Measurements from ENCODE around the gene PTPRM.

PTPRM gene

GRCh38 chr18:8151181-8151580 is 584.1 kb downstream of the PTPRM start:
- no peak overlapping the region for H3K4me3 ChIP-seq (ENCODE audit: insufficient read depth in 1 of 2, low read depth in 1 of 2, low read length in 2 of 2)
- H2BK15ac ChIP-seq (ENCODE audit: low read depth, poor library complexity, severe bottlenecking), result no peak overlapping the region
- H3K14ac ChIP-seq (ENCODE audit: low read length in 2 of 2), result no peak overlapping the region
- H2BK12ac ChIP-seq (ENCODE audit: low read length in 2 of 2), result no peak overlapping the region
- H2BK120ac ChIP-seq (ENCODE audit: low read depth, low read length), result no peak overlapping the region
- H3K27me3 ChIP-seq (ENCODE audit: control insufficient read depth in 1 of 2, insufficient read depth in 1 of 2, low read length in 2 of 2), result no peaks in the 10 kb centered on the region
- H3K36me3 ChIP-seq (ENCODE audit: control insufficient read depth in 1 of 2, insufficient read depth in 2 of 2, low read depth in 1 of 2, low read length in 2 of 2), result peaks cover 0 to 10% of the 10 kb centered on the region in 2 experiments
- H3K4ac ChIP-seq (ENCODE audit: low read depth in 1 of 2, low read length in 2 of 2), result no peak overlapping the region
- no peak overlapping the region for H2AK5ac ChIP-seq (ENCODE audit: low read length, severe bottlenecking)
- peak overlapping the region; percentile 21 to 40 for H3K18ac ChIP-seq (ENCODE audit: low read depth in 1 of 2, low read length in 2 of 2)
- no peak overlapping the region for H3K27ac ChIP-seq (ENCODE audit: low read length, poor library complexity, severe bottlenecking)
- H3K79me1 ChIP-seq (replicated peaks; ENCODE audit: low read length, poor library complexity, severe bottlenecking), result peaks cover 10% of the 10 kb centered on the region
- H2AFZ ChIP-seq (ENCODE audit: low read depth, low read length), result no peak overlapping the region
- no peak overlapping the region for H4K8ac ChIP-seq (ENCODE audit: low read length)
- H2BK5ac ChIP-seq (ENCODE audit: low read depth, low read length, poor library complexity, severe bottlenecking), result no peak overlapping the region
- peaks cover 9% of the 10 kb centered on the region for H3K4me1 ChIP-seq (ENCODE audit: control insufficient read depth, insufficient read depth, low read depth, low read length)
- DNase-seq, result peak; percentile 34
- H3K9ac ChIP-seq (ENCODE audit: low read length), result no peak overlapping the region
- no peak overlapping the region for H4K91ac ChIP-seq (ENCODE audit: low read length)
- H3K9me3 ChIP-seq (ENCODE audit: control insufficient read depth, low read length), result peaks cover 1% of the 10 kb centered on the region
- H3K4me2 ChIP-seq (ENCODE audit: low read length, poor library complexity, severe bottlenecking), result no peak overlapping the region
- 98% methylated on average over 3 of the region's 6 CpGs for WGBS
- H3K23ac ChIP-seq (ENCODE audit: low read length in 2 of 2), result no peak overlapping the region

DNA sequence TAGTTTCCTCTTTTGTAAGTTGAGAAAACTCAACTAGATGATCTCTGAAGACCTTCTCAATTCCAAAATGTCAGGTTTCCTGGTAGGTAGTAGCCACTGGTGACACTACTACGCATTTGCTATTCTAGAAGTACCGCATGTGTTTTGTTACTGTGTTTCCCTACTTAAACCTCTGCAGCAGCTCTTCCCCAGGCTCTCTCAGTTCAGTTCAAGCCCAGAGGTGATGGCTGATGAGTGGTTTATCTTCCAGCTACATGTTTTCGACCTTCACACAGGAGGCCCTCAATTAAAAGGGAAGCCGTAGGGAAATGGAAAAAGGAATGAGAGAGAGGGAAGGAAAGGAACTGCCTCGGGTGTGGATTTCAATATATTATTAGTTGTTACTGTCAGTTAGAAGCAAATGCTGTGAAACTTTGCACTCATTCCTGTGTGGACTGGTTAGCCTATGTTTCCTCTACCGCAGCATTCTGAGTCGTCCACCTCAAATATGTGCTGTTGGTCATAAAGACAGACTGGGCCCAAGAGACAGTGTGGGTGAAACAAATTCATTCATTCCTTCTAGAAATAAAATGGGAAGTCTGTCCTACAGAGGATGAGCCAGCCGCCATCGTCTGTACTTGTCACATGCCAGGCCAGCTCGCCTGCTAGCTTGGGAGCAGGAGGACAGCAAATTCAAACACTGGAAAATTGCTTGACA is 586.9 kb downstream of the PTPRM start:
- Histone ChIP-seq H3K9ac (ENCODE audit: low read length) (no peak overlapping the region), H3K4ac (ENCODE audit: low read depth in 1 of 2, low read length in 2 of 2) (no peak overlapping the region), H2AK5ac (ENCODE audit: low read length, severe bottlenecking) (peak overlapping the region; percentile 63), H2BK15ac (ENCODE audit: low read depth, poor library complexity, severe bottlenecking) (no peak overlapping the region), H3K36me3 (ENCODE audit: control insufficient read depth in 1 of 2, insufficient read depth in 2 of 2, low read depth in 1 of 2, low read length in 2 of 2) (peaks cover 11 to 18% of the 10 kb centered on the region in 2 experiments), H2BK5ac (ENCODE audit: low read depth, low read length, poor library complexity, severe bottlenecking) (no peak overlapping the region), H3K4me1 (ENCODE audit: control insufficient read depth, insufficient read depth, low read depth, low read length) (peaks cover 9% of the 10 kb centered on the region), H4K8ac (ENCODE audit: low read length) (no peak overlapping the region), H3K27me3 (ENCODE audit: control insufficient read depth in 1 of 2, insufficient read depth in 1 of 2, low read length in 2 of 2) (no peaks in the 10 kb centered on the region), H3K9me3 (ENCODE audit: control insufficient read depth, low read length) (no peaks in the 10 kb centered on the region), H4K91ac (ENCODE audit: low read length) (no peak overlapping the region), H2BK12ac (ENCODE audit: low read length in 2 of 2) (no peak overlapping the region), H3K27ac (ENCODE audit: low read length, poor library complexity, severe bottlenecking) (peak overlapping the region; percentile 49), H3K14ac (ENCODE audit: low read length in 2 of 2) (no peak overlapping the region), H3K23ac (ENCODE audit: low read length in 2 of 2) (no peak overlapping the region), H3K4me2 (ENCODE audit: low read length, poor library complexity, severe bottlenecking) (no peak overlapping the region), H3K18ac (ENCODE audit: low read depth in 1 of 2, low read length in 2 of 2) (no peak overlapping the region), H2AFZ (ENCODE audit: low read depth, low read length) (no peak overlapping the region), H3K4me3 (ENCODE audit: insufficient read depth in 1 of 2, low read depth in 1 of 2, low read length in 2 of 2) (no peak overlapping the region), H3K79me1 (replicated peaks; ENCODE audit: low read length, poor library complexity, severe bottlenecking) (peaks cover 12% of the 10 kb centered on the region), H2BK120ac (ENCODE audit: low read depth, low read length) (no peak overlapping the region)
- peak; percentile 61 for DNase-seq
- WGBS, result 86% methylated on average over 9 of the region's 10 CpGs

GRCh38 chr18:8162802-8163201 is 595.7 kb downstream of the PTPRM start:
- Histone ChIP-seq H3K27me3 (ENCODE audit: control insufficient read depth in 1 of 2, insufficient read depth in 1 of 2, low read length in 2 of 2) (no peaks in the 10 kb centered on the region), H3K79me1 (replicated peaks; ENCODE audit: low read length, poor library complexity, severe bottlenecking) (peaks cover 17% of the 10 kb centered on the region), H2BK5ac (ENCODE audit: low read depth, low read length, poor library complexity, severe bottlenecking) (no peak overlapping the region), H3K18ac (ENCODE audit: low read depth in 1 of 2, low read length in 2 of 2) (no peak overlapping the region), H2BK120ac (ENCODE audit: low read depth, low read length) (no peak overlapping the region), H2AFZ (ENCODE audit: low read depth, low read length) (no peak overlapping the region), H3K4ac (ENCODE audit: low read depth in 1 of 2, low read length in 2 of 2) (no peak overlapping the region), H2BK12ac (ENCODE audit: low read length in 2 of 2) (no peak overlapping the region), H3K4me3 (ENCODE audit: insufficient read depth in 1 of 2, low read depth in 1 of 2, low read length in 2 of 2) (no peak overlapping the region), H3K9ac (ENCODE audit: low read length) (no peak overlapping the region), H3K14ac (ENCODE audit: low read length in 2 of 2) (no peak overlapping the region), H3K36me3 (ENCODE audit: control insufficient read depth in 1 of 2, insufficient read depth in 2 of 2, low read depth in 1 of 2, low read length in 2 of 2) (peaks cover 8 to 14% of the 10 kb centered on the region in 2 experiments), H3K4me1 (ENCODE audit: control insufficient read depth, insufficient read depth, low read depth, low read length) (peaks cover 11% of the 10 kb centered on the region), H4K91ac (ENCODE audit: low read length) (no peak overlapping the region), H2AK5ac (ENCODE audit: low read length, severe bottlenecking) (no peak overlapping the region), H3K9me3 (ENCODE audit: control insufficient read depth, low read length) (no peaks in the 10 kb centered on the region), H3K4me2 (ENCODE audit: low read length, poor library complexity, severe bottlenecking) (no peak overlapping the region), H4K8ac (ENCODE audit: low read length) (no peak overlapping the region), H2BK15ac (ENCODE audit: low read depth, poor library complexity, severe bottlenecking) (no peak overlapping the region), H3K23ac (ENCODE audit: low read length in 2 of 2) (no peak overlapping the region), H3K27ac (ENCODE audit: low read length, poor library complexity, severe bottlenecking) (no peak overlapping the region)
- WGBS, result 82% methylated on average over 5 of the region's 5 CpGs
- DNase-seq, result no peak

- Histone ChIP-seq H3K23ac (ENCODE audit: low read length in 2 of 2) (no peak overlapping the region), H3K4me1 (ENCODE audit: control insufficient read depth, insufficient read depth, low read depth, low read length) (peaks cover 11% of the 10 kb centered on the region), H3K79me1 (replicated peaks; ENCODE audit: low read length, poor library complexity, severe bottlenecking) (peaks cover 18% of the 10 kb centered on the region), H3K27me3 (ENCODE audit: control insufficient read depth in 1 of 2, insufficient read depth in 1 of 2, low read length in 2 of 2) (no peaks in the 10 kb centered on the region), H3K4me2 (ENCODE audit: low read length, poor library complexity, severe bottlenecking) (no peak overlapping the region), H2AFZ (ENCODE audit: low read depth, low read length) (no peak overlapping the region), H3K14ac (ENCODE audit: low read length in 2 of 2) (no peak overlapping the region), H2BK12ac (ENCODE audit: low read length in 2 of 2) (no peak overlapping the region), H2BK15ac (ENCODE audit: low read depth, poor library complexity, severe bottlenecking) (no peak overlapping the region), H4K8ac (ENCODE audit: low read length) (no peak overlapping the region), H3K4ac (ENCODE audit: low read depth in 1 of 2, low read length in 2 of 2) (no peak overlapping the region), H3K27ac (ENCODE audit: low read length, poor library complexity, severe bottlenecking) (no peak overlapping the region), H3K9me3 (ENCODE audit: control insufficient read depth, low read length) (no peaks in the 10 kb centered on the region), H3K9ac (ENCODE audit: low read length) (no peak overlapping the region), H2BK5ac (ENCODE audit: low read depth, low read length, poor library complexity, severe bottlenecking) (no peak overlapping the region), H3K36me3 (ENCODE audit: control insufficient read depth in 1 of 2, insufficient read depth in 2 of 2, low read depth in 1 of 2, low read length in 2 of 2) (peaks cover 7 to 14% of the 10 kb centered on the region in 2 experiments), H2BK120ac (ENCODE audit: low read depth, low read length) (no peak overlapping the region), H3K4me3 (ENCODE audit: insufficient read depth in 1 of 2, low read depth in 1 of 2, low read length in 2 of 2) (no peak overlapping the region), H3K18ac (ENCODE audit: low read depth in 1 of 2, low read length in 2 of 2) (no peak overlapping the region), H2AK5ac (ENCODE audit: low read length, severe bottlenecking) (no peak overlapping the region), H4K91ac (ENCODE audit: low read length) (no peak overlapping the region)
- DNase-seq, result no peak
- WGBS, result 97% methylated on average over 3 of the region's 4 CpGs
Observed at GRCh38 chr18:8163286-8163959, 596.3 kb downstream of the PTPRM start.

All from mesenchymal stem cell (in vitro differentiated cells and primary cell).